ENCODE measurements around the gene TSPEAR. TPM values are rescaled to one million over a fixed set of nuclear protein-coding genes. Genes with fewer than 3 reads are reported as not detected.

TSPEAR gene
- total RNA-seq, 2 experiments from 2014 or later, result not detected

DNA sequence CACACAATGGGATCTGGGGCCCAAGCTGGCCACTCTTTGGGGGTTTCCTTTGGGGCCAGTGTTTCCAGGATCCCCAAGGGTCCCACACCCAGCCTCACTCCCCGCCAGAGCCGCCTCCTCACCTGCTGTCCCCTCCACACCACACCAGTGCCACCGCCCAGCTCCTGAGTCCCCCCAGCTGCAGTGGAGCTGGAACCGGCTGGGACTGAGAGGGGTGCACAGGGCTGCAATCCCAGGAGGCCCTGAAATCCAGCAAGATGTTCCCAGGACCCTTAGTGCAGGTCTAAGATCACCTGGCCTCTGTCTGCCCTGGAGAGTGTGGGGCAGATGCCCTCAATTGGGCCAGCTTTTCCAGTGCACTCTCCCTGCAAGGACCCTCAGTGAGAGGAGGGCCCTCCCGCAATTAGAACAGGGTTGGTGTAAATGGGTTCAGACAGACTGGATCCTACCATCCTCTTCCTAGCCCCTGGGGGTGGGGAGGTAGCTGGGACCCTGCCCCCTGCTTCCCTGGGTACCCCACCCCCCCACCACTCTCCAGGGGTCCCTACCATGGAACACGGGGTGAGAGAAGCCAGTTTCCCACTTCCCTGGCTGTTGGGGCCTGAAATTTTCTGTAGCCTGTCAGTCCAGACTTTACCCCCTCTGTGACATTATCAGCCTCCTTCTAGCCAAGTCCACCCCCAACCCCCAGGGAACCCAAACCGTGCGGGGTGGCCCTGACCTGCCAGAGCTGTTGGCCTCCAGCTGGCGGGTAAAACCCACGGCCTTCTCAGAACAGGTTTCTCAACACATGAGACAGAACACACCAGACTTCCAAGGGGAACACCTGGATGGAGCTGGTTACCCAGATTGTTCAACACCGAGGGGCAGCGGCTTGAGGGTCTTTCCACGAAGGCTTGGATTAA, 7.4 kb downstream of the TSPEAR start:
- intact Hi-C loops (cut with micrococcal nuclease; ENCODE audit: unreplicated experiment), result no loop called here
- ChIA-PET POLR2A (no interaction called here), CTCF (ENCODE audit: unreplicated experiment) (no interaction called here)
- Histone ChIP-seq H3K27ac (ENCODE audit: low read depth, low read length, poor library complexity, severe bottlenecking) (no peak overlapping the region), H3K4me3 (ENCODE audit: low read depth, low read length, poor library complexity, severe bottlenecking) (no peak overlapping the region), H3K4me2 (ENCODE audit: low read length) (no peak overlapping the region), H3K4me1 (ENCODE audit: insufficient read depth, low read length, poor library complexity, severe bottlenecking) (no peaks in the 10 kb centered on the region), H4K20me1 (ENCODE audit: insufficient read depth, low read length) (no peaks in the 10 kb centered on the region), H3K36me3 (ENCODE audit: insufficient read depth, low read length) (no peaks in the 10 kb centered on the region), H3K9me2 (ENCODE audit: insufficient read depth, low read length) (no peaks in the 10 kb centered on the region), H3K79me2 (ENCODE audit: insufficient read depth, low read depth, low read length) (no peaks in the 10 kb centered on the region), H3K9me3 (ENCODE audit: low read length) (no peaks in the 10 kb centered on the region), H2AFZ (ENCODE audit: low read length) (no peak overlapping the region)
- no TSS peak for BruUV-seq (replicated peaks)
- TF ChIP-seq, protein P1, sequence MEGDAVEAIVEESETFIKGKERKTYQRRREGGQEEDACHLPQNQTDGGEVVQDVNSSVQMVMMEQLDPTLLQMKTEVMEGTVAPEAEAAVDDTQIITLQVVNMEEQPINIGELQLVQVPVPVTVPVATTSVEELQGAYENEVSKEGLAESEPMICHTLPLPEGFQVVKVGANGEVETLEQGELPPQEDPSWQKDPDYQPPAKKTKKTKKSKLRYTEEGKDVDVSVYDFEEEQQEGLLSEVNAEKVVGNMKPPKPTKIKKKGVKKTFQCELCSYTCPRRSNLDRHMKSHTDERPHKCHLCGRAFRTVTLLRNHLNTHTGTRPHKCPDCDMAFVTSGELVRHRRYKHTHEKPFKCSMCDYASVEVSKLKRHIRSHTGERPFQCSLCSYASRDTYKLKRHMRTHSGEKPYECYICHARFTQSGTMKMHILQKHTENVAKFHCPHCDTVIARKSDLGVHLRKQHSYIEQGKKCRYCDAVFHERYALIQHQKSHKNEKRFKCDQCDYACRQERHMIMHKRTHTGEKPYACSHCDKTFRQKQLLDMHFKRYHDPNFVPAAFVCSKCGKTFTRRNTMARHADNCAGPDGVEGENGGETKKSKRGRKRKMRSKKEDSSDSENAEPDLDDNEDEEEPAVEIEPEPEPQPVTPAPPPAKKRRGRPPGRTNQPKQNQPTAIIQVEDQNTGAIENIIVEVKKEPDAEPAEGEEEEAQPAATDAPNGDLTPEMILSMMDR (conservative IDR thresholded peaks at IDR 0.05; ENCODE audit: low read length), result no peak
- no peak for TF ChIP-seq EZH2phosphoT487 (IDR thresholded peaks at IDR 0.05; ENCODE audit: borderline replicate concordance, low read depth, low read length)
- DNase-seq (ENCODE audit: low spot score), result no peak

DNA sequence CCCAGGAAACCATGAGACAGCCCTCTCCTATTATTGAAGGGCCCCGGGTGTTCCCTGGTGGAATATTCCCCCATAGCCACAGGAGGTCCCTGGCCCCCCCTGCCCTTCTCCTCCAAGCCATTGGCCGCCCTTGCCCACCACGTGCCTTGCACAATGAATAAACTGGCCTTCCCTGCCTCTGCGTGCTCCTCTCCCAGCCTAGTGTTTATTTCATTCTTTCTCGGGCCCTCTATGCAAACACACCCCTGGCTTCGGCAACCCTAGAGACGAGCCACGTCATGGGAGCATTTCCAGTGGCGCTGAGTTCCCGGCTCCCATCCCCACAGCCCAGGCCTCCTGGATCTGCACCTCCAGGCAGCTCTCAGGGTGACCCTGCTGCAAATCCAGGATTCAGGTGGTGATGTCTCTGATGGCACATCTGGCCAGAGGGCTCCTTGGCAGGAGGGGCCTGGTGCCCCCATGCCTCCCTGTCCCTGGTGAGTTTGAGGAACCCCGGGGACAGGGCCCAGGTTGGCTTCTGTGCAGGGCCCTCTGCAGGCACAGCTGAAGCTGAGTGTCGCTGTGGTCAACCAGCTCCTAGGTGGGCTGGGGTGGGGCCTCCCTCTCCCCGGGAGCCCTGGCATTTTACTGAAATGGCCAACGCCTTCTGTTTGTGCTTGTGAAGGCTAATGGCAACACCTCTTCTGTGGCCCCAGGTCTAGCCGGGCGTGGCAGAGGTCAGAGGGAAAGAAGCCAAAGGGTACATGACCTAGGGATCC, 8.2 kb downstream of the TSPEAR start:
- Histone ChIP-seq H3K4me3 (ENCODE audit: low read depth, low read length, poor library complexity, severe bottlenecking) (no peak overlapping the region), H3K4me2 (ENCODE audit: low read length) (no peak overlapping the region), H3K36me3 (ENCODE audit: insufficient read depth, low read length) (no peaks in the 10 kb centered on the region), H4K20me1 (ENCODE audit: insufficient read depth, low read length) (no peaks in the 10 kb centered on the region), H3K4me1 (ENCODE audit: insufficient read depth, low read length, poor library complexity, severe bottlenecking) (no peaks in the 10 kb centered on the region), H3K79me2 (ENCODE audit: insufficient read depth, low read depth, low read length) (no peaks in the 10 kb centered on the region), H3K9me3 (ENCODE audit: low read length) (no peaks in the 10 kb centered on the region), H3K9me2 (ENCODE audit: insufficient read depth, low read length) (no peaks in the 10 kb centered on the region), H3K27ac (ENCODE audit: low read depth, low read length, poor library complexity, severe bottlenecking) (no peak overlapping the region), H2AFZ (ENCODE audit: low read length) (no peak overlapping the region)
- TF ChIP-seq, protein P1 (conservative IDR thresholded peaks at IDR 0.05; ENCODE audit: low read length), result no peak
- no peak for TF ChIP-seq EZH2phosphoT487 (IDR thresholded peaks at IDR 0.05; ENCODE audit: borderline replicate concordance, low read depth, low read length)
- intact Hi-C loops (cut with micrococcal nuclease; ENCODE audit: unreplicated experiment), result no loop called here
- POLR2A ChIA-PET, result no interaction called here
- no peak for DNase-seq (ENCODE audit: low spot score)
- no TSS peak for BruUV-seq (replicated peaks)
- CTCF ChIA-PET (ENCODE audit: unreplicated experiment), result no interaction called here

All from OCI-LY7 (cell line).